ENCODE data around the gene MOB2.

The MOB2 gene

DNA sequence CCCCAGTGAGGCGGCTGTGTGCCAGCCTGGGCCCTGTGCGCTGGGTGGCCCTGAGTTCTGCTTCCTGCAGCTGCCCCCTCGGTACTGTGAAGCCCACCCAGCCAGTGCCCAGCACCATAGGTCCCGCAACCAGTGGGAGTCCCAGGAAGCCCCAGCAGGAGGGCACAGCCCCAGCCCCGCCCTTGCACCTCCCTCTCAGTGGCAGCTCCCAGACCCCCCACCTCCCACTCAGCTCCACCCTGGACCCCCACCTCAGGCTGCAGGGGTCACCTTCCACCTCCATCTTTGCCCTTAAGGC lies 30.9 kb downstream of the MOB2 start:
- no peak for DNase-seq

DNA sequence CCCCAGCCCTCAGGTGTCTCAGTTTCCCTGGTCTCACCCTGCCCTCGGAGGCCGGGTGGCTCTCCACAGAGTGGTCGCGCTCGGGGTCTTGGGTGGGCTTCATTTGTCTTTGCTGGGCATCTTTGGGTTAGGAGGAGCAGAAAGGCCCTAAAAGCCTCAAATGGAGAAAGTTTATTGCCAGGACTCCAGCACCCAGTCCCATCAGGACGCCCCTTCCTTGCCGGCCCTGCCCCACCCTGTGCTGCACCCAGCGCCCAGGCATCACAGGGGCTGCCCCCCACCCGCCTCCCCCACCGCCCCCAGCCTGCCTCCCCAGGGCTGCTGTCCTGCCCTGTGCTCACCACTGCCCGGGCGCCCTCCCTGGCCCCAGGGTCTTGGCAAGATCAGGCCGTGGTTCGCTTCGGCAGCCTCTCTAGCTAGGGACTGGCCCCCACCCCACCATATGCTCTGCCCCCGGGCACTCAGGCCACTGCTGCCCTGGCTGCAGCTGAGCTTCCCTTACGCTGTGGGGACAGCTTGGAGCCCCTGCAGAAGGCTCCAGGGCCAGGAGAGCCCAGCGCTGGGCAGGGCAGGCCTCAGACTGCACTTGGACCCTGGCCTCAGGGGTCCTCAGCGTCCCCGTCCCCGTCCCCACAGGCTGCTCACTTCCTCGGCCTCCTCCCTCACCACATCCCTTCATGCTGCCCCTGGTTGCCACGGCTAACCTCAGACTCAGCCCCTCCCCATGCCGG lies 31.4 kb downstream of the MOB2 start:
- no peak for DNase-seq

GRCh38 chr11:1454576-1454975 lies 32.0 kb downstream of the MOB2 start:
- DNase-seq, result no peak

DNA sequence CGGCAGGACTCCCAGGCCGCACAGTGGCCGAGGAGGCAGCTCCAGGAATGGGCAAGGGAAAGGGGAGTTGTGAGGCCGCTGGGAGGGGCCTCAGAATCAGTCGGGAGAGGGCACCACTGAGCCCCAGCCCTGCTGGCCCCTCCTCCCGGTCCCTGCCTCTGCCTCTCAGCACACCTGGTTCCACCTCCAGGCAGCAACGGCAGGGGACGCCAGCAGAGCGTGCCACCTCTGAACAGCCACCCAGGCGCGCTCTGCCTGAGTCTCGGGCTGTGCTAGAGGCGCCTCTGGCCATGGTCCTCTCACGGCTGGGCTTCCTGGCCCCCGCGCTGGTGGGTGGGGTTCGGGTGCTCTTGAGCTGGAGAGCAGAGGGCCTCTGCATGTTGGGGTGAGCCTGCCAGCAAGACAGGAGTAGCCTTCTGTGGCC lies 33.0 kb downstream of the MOB2 start:
- no peak for DNase-seq

- no peak for DNase-seq
Measured at GRCh38 chr11:1452744-1453143, 33.8 kb downstream of the MOB2 start.

- DNase-seq, result no peak
Measured at GRCh38 chr11:1451781-1452470, 34.7 kb downstream of the MOB2 start.

DNA sequence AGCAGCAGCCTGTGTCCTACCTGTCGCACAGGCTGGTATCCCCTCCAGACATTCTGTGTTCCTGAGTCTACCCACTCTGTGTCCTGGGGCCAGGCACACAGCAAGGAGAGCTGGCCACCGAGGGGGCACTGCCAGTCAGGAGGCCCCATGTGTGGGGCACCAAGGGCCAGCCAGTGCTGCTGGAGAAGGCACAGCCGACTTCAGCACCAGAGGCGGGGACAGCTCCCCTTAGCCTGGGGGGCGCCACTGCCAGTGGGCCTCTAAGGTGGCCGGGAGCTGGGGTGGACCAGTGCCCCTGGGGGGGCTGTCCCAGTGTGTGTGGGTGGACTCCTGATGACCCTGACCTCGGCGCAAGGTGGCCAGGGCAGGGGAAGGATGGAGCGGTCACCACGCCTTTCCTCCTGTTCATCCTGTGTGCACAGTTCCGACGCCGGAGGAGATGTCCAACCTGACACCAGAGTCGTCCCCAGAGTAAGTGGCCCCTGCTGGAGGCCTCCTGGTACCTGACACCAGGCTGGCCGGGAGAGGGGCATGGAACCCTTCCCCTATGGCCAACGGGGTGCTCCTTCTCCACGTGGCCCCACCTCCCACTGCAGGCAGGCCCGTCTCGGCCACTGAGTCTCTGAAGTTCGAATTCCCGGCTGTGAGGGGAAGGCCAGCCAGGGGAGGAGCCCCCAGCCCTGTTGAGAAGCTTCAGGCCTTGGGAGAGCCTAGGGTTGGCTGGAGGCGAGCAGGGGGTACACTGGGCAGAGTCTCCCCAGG lies 35.4 kb downstream of the MOB2 start:
- no peak for DNase-seq

DNA sequence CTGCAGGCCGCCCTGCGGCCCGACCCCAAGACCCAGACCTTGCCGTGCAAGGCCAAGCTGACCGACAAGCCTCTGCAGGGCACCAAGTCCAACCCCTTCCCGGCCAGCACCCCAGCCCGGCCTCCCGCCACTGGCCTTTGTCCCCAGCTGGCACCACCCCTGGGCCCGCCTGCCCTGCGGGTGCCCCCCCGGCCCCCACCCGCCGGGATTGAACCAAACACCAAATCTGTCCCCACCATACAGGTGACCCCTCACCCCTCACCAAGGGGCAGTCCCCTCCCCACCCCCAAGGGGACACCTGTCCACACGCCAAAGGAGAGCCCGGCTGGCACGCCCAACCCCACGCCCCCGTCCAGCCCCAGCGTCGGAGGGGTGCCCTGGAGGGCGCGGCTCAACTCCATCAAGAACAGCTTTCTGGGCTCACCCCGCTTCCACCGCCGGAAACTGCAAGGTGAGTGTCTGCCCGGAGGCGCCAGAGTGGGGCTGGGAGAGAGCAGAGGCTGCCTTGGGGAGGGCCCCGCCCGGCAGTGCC lies 36.2 kb downstream of the MOB2 start:
- DNase-seq, result no peak

DNA sequence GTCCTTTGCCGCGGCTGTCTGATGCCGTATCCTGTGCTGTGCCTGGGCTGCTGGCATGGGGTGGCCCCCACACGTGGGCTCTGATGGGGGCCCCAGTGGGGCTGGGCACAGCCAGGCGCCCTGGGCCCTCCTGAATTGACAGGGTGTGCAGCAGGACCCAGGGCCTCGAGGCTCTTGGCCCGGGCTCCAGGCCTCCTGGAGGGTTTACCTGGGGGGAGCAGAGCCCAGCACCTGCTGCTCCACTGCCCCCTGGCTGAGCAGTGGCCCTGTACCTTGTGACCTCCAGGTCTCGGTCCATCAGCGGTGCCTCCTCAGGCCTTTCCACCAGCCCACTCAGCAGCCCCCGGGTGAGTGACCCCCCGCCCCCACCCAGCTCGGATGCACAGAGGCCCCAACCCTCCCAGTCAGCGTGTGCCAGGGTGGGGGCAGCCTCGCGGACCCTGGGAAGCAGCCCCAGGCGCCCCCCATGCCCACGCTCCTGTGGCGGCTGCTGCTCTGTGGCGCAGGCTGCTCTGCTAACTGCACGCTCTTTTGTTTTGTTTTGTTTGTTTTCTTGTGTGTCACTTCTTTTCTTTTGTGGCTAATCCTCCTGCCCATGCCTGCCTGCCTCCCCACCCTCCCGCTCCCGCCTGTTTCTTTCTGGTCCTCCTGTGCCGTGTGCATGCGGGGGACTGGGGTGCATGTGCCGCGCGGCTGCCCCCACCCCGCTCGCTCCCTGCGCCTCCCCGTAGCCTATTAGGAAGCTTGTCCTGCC lies 36.9 kb downstream of the MOB2 start:
- DNase-seq, result no peak

DNA sequence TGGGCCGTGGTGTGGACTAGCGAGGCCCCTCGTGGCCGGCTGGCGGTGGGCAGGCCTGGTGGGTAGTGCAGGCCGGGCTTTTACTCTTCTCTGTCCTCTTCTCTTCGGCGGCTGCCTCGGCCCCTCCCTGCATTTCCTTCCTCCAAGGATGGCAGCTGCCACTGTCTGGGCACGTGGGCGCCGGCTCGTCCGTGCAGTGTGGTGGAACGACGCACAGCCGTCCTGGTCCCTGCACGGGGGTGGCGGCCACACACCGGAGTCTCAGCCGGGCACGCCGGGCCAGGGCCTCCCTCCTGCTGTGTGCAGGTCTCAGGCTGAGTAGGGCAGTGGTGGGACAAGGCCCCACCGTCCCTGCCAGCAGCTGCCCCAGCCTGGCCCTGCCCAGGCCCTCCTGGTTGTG lies 37.7 kb downstream of the MOB2 start:
- no peak for DNase-seq

GRCh38 chr11:1447845-1448825 lies 38.4 kb downstream of the MOB2 start:
- peak in 7 of 14 donors; percentile 12 to 54 (median 19) for DNase-seq

DNA sequence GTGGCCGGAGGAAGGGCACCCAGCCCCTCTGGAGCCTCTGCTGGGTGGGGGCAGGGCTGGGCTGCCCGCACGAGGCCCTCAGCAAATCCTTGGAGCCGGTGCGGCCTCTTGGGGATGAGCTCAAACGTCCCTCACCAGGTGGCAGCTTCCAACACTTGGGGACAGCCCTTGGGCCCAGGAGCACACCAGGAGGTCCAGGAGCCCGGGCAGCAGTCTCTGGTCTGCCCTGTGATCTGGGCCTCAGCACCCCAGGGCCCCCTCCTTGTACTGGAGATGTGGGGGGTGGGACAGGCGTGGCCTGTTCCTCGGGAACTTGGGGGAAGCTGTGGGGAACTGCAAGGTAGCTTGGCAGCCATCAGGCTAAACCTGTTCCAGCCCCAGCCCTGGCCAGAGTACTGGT lies 40.0 kb downstream of the MOB2 start:
- DNase-seq, result no peak

GRCh38 chr11:1445741-1446445 lies 40.7 kb downstream of the MOB2 start:
- DNase-seq, result no peak

- DNase-seq, result no peak
Measured at GRCh38 chr11:1444823-1445422, 41.7 kb downstream of the MOB2 start.

- no peak for DNase-seq
Measured at GRCh38 chr11:1444321-1444720, 42.3 kb downstream of the MOB2 start.

DNA sequence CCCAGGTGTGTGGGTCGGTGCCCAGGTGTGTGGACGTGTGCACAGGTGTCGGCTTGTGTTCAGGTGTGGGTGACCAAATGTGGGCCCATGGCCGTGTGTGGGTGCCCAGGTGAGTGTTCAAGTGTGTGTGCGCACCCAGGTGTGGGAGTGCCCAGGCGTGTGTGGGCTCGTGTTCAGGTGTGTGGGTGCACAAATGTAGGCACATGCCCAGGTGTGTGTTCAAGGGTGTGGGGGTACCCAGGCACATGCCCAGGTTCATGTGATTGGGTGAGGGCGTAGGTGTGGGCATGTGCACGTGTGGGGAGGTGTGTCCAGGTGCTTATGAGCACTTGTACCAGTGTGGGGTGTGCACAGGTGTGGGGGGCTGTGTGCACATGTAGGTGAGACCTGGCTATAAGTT lies 42.8 kb downstream of the MOB2 start:
- DNase-seq, result no peak

GRCh38 chr11:1442807-1443366 lies 43.7 kb downstream of the MOB2 start:
- DNase-seq, result no peak

- DNase-seq, result peak in 3 of 14 donors; percentile 10 to 88 (median 51)
Measured at GRCh38 chr11:1442163-1442562, 44.4 kb downstream of the MOB2 start.

GRCh38 chr11:1440496-1440895 lies 46.1 kb downstream of the MOB2 start:
- DNase-seq, result no peak

DNA sequence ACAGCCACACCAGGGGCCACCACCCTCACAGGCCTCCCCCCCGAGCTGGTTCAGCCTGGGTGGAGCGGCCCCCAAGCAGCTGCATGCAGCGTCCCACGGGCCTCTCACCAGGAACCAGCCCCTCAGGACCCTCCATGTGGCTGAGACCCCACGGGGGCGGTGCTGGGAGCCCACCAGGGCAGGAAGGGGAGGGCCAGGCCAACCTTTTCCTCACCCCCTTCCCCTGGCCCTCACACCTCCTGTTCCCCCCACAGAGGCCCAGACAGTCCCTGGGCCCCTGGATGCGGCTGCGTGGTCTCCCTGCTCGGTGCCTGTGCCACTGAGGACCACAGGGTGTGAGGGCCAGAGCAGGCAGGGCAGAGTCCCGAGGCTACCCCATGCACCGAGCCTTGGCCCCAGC lies 46.5 kb downstream of the MOB2 start:
- no peak for DNase-seq

Measured in C1 segment of cervical spinal cord (tissue), 14 donors.